H1 (cell line): ENCODE data around the gene PGD. TPM values are rescaled to one million over a fixed set of nuclear protein-coding genes. Genes with fewer than 3 reads are reported as not detected.

ENCODE experiments used
- CTCF ChIA-PET: fragments of 300-600 bp; sonication (Branson Sonifier 250); formaldehyde crosslinking; loops from one replicate; lab custom pipeline; 2021; ENCODE audit not compliant: partially characterized antibody; lab: Charles Lee
- POLR2A ChIA-PET: fragments of 300-600 bp; sonication (Branson Sonifier 250); formaldehyde crosslinking; loops from one replicate; lab custom pipeline; 2021; ENCODE audit warnings: inconsistent platforms; ENCODE audit not compliant: partially characterized antibody; lab: Charles Lee
- DNase-seq, 2 experiments: peaks; one replicate each; pipeline versions ENCODE4 v3.0.0 to v3.0.0-alpha.2; 2010 to 2022; ENCODE audit warnings: low spot score in 2 of 2, low read depth in 1 of 2, mixed read lengths in 1 of 2
- FAIRE-seq: peaks from 2 replicates; lab custom pipeline; 2011; peaks lifted over from hg19 to GRCh38; lab: Jason Lieb, UNC
- H2AFZ ChIP-seq: 2 replicates; pipeline ENCODE4 v1.8.1; 2012; ENCODE audit warnings: low read length, inconsistent platforms
- H2AK5ac ChIP-seq: 2 replicates; pipeline ENCODE4 v1.6.1; 2013; ENCODE audit warnings: low read depth, low read length
- H2BK120ac ChIP-seq: replicated peaks from 2 replicates; pipeline ENCODE3; 2013; ENCODE audit warnings: low read depth, low read length, inconsistent platforms
- H2BK12ac ChIP-seq: 2 replicates; pipeline ENCODE4 v1.6.1; 2013; ENCODE audit warnings: low read depth, low read length
- H2BK15ac ChIP-seq: 2 replicates; pipeline ENCODE4 v1.6.1; 2013; ENCODE audit warnings: low read length
- H2BK20ac ChIP-seq: 2 replicates; pipeline ENCODE4 v1.6.1; 2013; ENCODE audit warnings: low read length
- H2BK5ac ChIP-seq: 2 replicates; pipeline ENCODE4 v1.6.1; 2013; ENCODE audit warnings: low read depth, low read length
- H3K14ac ChIP-seq: 2 replicates; pipeline ENCODE4 v1.6.1; 2013; ENCODE audit warnings: inconsistent platforms; ENCODE audit not compliant: insufficient read length
- H3K18ac ChIP-seq: 2 replicates; pipeline ENCODE4 v1.6.1; 2013; ENCODE audit warnings: low read length; ENCODE audit errors: extremely low read depth
- H3K23ac ChIP-seq: 2 replicates; pipeline ENCODE4 v1.6.1; 2013; ENCODE audit warnings: inconsistent platforms; ENCODE audit not compliant: insufficient read length
- H3K23me2 ChIP-seq: 2 replicates; pipeline ENCODE4 v1.6.1; 2013; ENCODE audit warnings: low read depth, low read length
- H3K27ac ChIP-seq: 2 replicates; pipeline ENCODE4 v1.6.1; 2011; ENCODE audit warnings: low read depth, low read length, inconsistent platforms
- H3K27me3 ChIP-seq, 4 experiments: replicated peaks in 1 of 4; 1 replicate in 1 of 4; 2 replicates in 3 of 4; pipeline versions ENCODE4 v1.6.1 to v1.8.1; 2011 to 2013; ENCODE audit warnings: low read length in 3 of 4, mild to moderate bottlenecking in 3 of 4, inconsistent platforms in 2 of 4, mixed read lengths in 2 of 4, moderate library complexity in 1 of 4; ENCODE audit not compliant: control insufficient read depth in 3 of 4, insufficient read depth in 3 of 4; ENCODE audit errors: extremely low read depth in 1 of 4
- H3K36me3 ChIP-seq, 4 experiments: 2 replicates each; pipeline versions ENCODE4 v1.6.1 to v1.8.1; 2011 to 2013; ENCODE audit warnings: mild to moderate bottlenecking in 4 of 4, low read length in 3 of 4, moderate library complexity in 2 of 4, control low read depth in 1 of 4, inconsistent platforms in 1 of 4; ENCODE audit not compliant: insufficient read depth in 4 of 4, control insufficient read depth in 2 of 4
- H3K4ac ChIP-seq: replicated peaks from 2 replicates; pipeline ENCODE3; 2013; ENCODE audit warnings: low read length, low read depth, mixed read lengths, inconsistent platforms; ENCODE audit not compliant: insufficient read length
- H3K4me1 ChIP-seq, 4 experiments: replicated peaks in 1 of 4; 1 replicate in 1 of 4; 2 replicates in 3 of 4; pipeline versions ENCODE4 v1.6.1 to v1.8.1; 2011 to 2013; ENCODE audit warnings: low read length in 3 of 4, inconsistent platforms in 2 of 4, mixed read lengths in 1 of 4; ENCODE audit not compliant: insufficient read depth in 4 of 4, control insufficient read depth in 3 of 4
- H3K4me2 ChIP-seq, 2 experiments: 2 replicates each; pipeline versions ENCODE4 v1.6.1 to v1.8.1; 2011 to 2013; ENCODE audit warnings: low read depth in 2 of 2, low read length in 2 of 2, control low read depth in 1 of 2, inconsistent platforms in 1 of 2, mild to moderate bottlenecking in 1 of 2; ENCODE audit not compliant: insufficient read depth in 1 of 2
- H3K4me3 ChIP-seq, 4 experiments: fragments of 200-600, 300-600 bp in 1 of 4; sonication (generic), shearing (Covaris generic), sonication (Bioruptor Twin) in 1 of 4; 2 replicates each; pipeline versions ENCODE4 v1.5.1 to v1.8.1; 2011 to 2016; ENCODE audit warnings: low read length in 4 of 4, low read depth in 3 of 4, control low read depth in 2 of 4, inconsistent platforms in 2 of 4, mild to moderate bottlenecking in 2 of 4, mixed read lengths in 1 of 4, moderate library complexity in 1 of 4; ENCODE audit not compliant: insufficient read depth in 2 of 4; ENCODE audit errors: extremely low read depth in 1 of 4
- H3K56ac ChIP-seq: replicated peaks from 2 replicates; pipeline ENCODE3; 2013; ENCODE audit warnings: low read depth, mild to moderate bottlenecking, mixed read lengths, low read length, inconsistent platforms; ENCODE audit not compliant: insufficient read length
- H3K79me1 ChIP-seq: 2 replicates; pipeline ENCODE4 v1.6.1; 2013; ENCODE audit warnings: low read depth, low read length, control low read depth
- H3K79me2 ChIP-seq, 2 experiments: 2 replicates each; pipeline versions ENCODE4 v1.6.1 to v1.8.1; 2012 to 2013; ENCODE audit warnings: low read length in 2 of 2, mild to moderate bottlenecking in 2 of 2, inconsistent platforms in 1 of 2; ENCODE audit not compliant: insufficient read depth in 2 of 2, control insufficient read depth in 1 of 2
- H3K9ac ChIP-seq, 4 experiments: replicated peaks in 1 of 4; 1 replicate in 1 of 4; 2 replicates in 3 of 4; pipeline versions ENCODE4 v1.6.1 to v1.8.1; 2011 to 2013; ENCODE audit warnings: low read depth in 3 of 4, low read length in 3 of 4, control low read depth in 2 of 4, mild to moderate bottlenecking in 2 of 4, moderate library complexity in 2 of 4, inconsistent platforms in 1 of 4; ENCODE audit errors: extremely low read depth in 1 of 4
- H3K9me3 ChIP-seq, 2 experiments: 2 replicates each; pipeline versions ENCODE4 v1.6.1 to v1.8.1; 2012 to 2013; ENCODE audit warnings: mild to moderate bottlenecking in 2 of 2, moderate library complexity in 2 of 2, control low read depth in 1 of 2, inconsistent platforms in 1 of 2, low read depth in 1 of 2, low read length in 1 of 2, mixed read lengths in 1 of 2; ENCODE audit not compliant: insufficient read depth in 2 of 2
- H4K20me1 ChIP-seq, 2 experiments: replicated peaks in 1 of 2; 2 replicates each; pipeline versions ENCODE3 to v1.8.1; 2011 to 2013; ENCODE audit warnings: inconsistent platforms in 2 of 2, low read length in 2 of 2, mild to moderate bottlenecking in 1 of 2; ENCODE audit not compliant: insufficient read depth in 2 of 2, control insufficient read depth in 1 of 2
- H4K5ac ChIP-seq: 2 replicates; pipeline ENCODE4 v1.6.1; 2013; ENCODE audit warnings: low read length, low read depth, mixed read lengths, inconsistent platforms; ENCODE audit not compliant: insufficient read length
- H4K8ac ChIP-seq: 2 replicates; pipeline ENCODE4 v1.8.0; 2013; ENCODE audit warnings: mild to moderate bottlenecking, moderate library complexity, low read length, inconsistent platforms; ENCODE audit not compliant: insufficient read depth; ENCODE audit errors: extremely low read depth
- H4K91ac ChIP-seq: replicated peaks from 2 replicates; pipeline ENCODE3; 2013; ENCODE audit warnings: low read length, mixed read lengths, inconsistent platforms; ENCODE audit not compliant: insufficient read length
- KDM4A ChIP-seq: IDR thresholded peaks from one replicate; pipeline ENCODE4 v1.7.1; 2012; ENCODE audit warnings: low read depth, mild to moderate bottlenecking, moderate library complexity, low read length, inconsistent platforms; ENCODE audit not compliant: severe bottlenecking
- POLR2AphosphoS5 ChIP-seq: IDR thresholded peaks from 2 replicates; pipeline ENCODE4 v1.6.1; 2011; ENCODE audit warnings: low read depth, low read length
- RAD21 ChIP-seq, 2 experiments: IDR thresholded peaks in 1 of 2; conservative IDR thresholded peaks in 1 of 2; 2 replicates each; pipeline ENCODE4 v1.6.1; 2011; ENCODE audit warnings: low read depth in 2 of 2, low read length in 2 of 2, improper control_type of control experiment in 1 of 2, inconsistent platforms in 1 of 2, mild to moderate bottlenecking in 1 of 2, moderate library complexity in 1 of 2
- RNF2 ChIP-seq: fragments of 200-900, 300-1000 bp; sonication (generic); IDR thresholded peaks from 2 replicates; pipeline ENCODE4 v1.7.1; 2016; ENCODE audit warnings: borderline replicate concordance, low read depth, mild to moderate bottlenecking, antibody characterized with exemption, low read length; ENCODE audit not compliant: poor library complexity, severe bottlenecking; ENCODE audit errors: missing control alignments
- RXRA ChIP-seq: IDR thresholded peaks from 2 replicates; pipeline ENCODE4 v1.6.1; 2011; ENCODE audit warnings: low read depth, mild to moderate bottlenecking, low read length, moderate library complexity; ENCODE audit not compliant: insufficient read depth
- SP1 ChIP-seq: IDR thresholded peaks from 2 replicates; pipeline ENCODE4 v1.6.1; 2011; ENCODE audit warnings: low read depth, low read length
- TEAD4 ChIP-seq: IDR thresholded peaks from 2 replicates; pipeline ENCODE4 v1.6.1; 2012; ENCODE audit warnings: low read depth, low read length, inconsistent platforms, mixed read lengths
- WGBS, 2 experiments: shearing (Covaris generic) in 1 of 2; methylation state at CpG; one replicate each; pipeline versions ENCODE4 v1.1.6 to v1.1.7; 2013 to 2015; ENCODE audit warnings: low lambda C conversion rate in 2 of 2, mixed read lengths in 2 of 2, inconsistent platforms in 1 of 2, low coverage in 1 of 2, missing lambda C conversion rate in 1 of 2; ENCODE audit not compliant: insufficient replicate concordance in 2 of 2, insufficient coverage in 1 of 2, insufficient read length in 1 of 2; ENCODE audit errors: extremely low coverage in 1 of 2, missing lambda C conversion rate in 1 of 2; 5-methylcytosine and 5-hydroxymethylcytosine counted together
- polyA plus RNA-seq, 7 experiments: library from polyadenylated mRNA; depleted of rRNA in 3 of 7; stranded (reverse) in 5 of 7; unstranded in 2 of 7; fragments of >200 nt in 5 of 7; fragments of 200-250 nt in 2 of 7; gene quantifications; 1 replicate in 5 of 7; 2 replicates in 1 of 7; 4 replicates in 1 of 7; pipeline versions ENCODE4 v1.2.1 to v1.2.3, GENCODE V29; 2011 to 2013; ENCODE audit warnings: missing spikeins in 2 of 7, mixed read lengths in 2 of 7
- total RNA-seq: library from RNA; stranded (reverse); fragmentation: NEBNext Ultra II Directional; extraction: Animal tissue kit (Norgen Biotek cat#: 25700); gene quantifications from 2 replicates; pipeline ENCODE4 v1.2.1, GENCODE V29; 2021

The PGD gene
- total and polyA plus RNA-seq, 2 of the 8 experiments (the other 6 are each of a cell fraction or from before 2014, with no cell fraction given), result 191 to 331 TPM

GRCh38 chr1:10434590-10434989 is 35.7 kb downstream of the PGD start:
- H3K56ac ChIP-seq, result no peak overlapping the region
- DNase-seq, result no peak
- no peak for FAIRE-seq
- no peak overlapping the region for H2AFZ ChIP-seq
- no peaks in the 10 kb centered on the region for H3K9me3 ChIP-seq
- H3K4ac ChIP-seq, result no peak overlapping the region
- H4K5ac ChIP-seq, result no peak overlapping the region
- CTCF ChIA-PET, result interaction anchor here (1.3 to 10.9 kb wide), 3 partner anchors 28 to 73 kb away, joined by 4 to 132 read pairs (median 5); no protein-coding TSS in a partner anchor
- no peak overlapping the region for H2BK20ac ChIP-seq
- H3K9ac ChIP-seq, result no peak overlapping the region
- H2BK120ac ChIP-seq, result no peak overlapping the region
- H4K91ac ChIP-seq, result no peak overlapping the region
- POLR2A ChIA-PET, result interaction anchor here (0.8 to 1.7 kb wide), 5 partner anchors 10 to 37 kb away, joined by 3 to 8 read pairs (median 4); partner anchors contain the start of genes CORT and DFFA
- H3K23ac ChIP-seq, result no peak overlapping the region
- no peak overlapping the region for H2BK12ac ChIP-seq
- H3K79me2 ChIP-seq, result no peaks in the 10 kb centered on the region
- no peaks in the 10 kb centered on the region; the same call in 1 of the 2 replicates for H3K79me1 ChIP-seq
- H3K27ac ChIP-seq, result no peak overlapping the region
- H3K18ac ChIP-seq, result no peak overlapping the region
- 98% methylated on average over 5 of the region's 5 CpGs; no CpG with 5 or more reads in 1 of the 2 experiments for WGBS, 2 experiments
- H3K27me3 ChIP-seq, result no peaks in the 10 kb centered on the region
- no peak overlapping the region for H2AK5ac ChIP-seq
- no peak overlapping the region for H2BK15ac ChIP-seq
- peaks cover 9% of the 10 kb centered on the region for H3K23me2 ChIP-seq
- H2BK5ac ChIP-seq, result no peak overlapping the region
- no peak overlapping the region for H3K4me3 ChIP-seq
- H3K36me3 ChIP-seq, result no peaks in the 10 kb centered on the region
- no peak overlapping the region for H3K4me2 ChIP-seq
- no peaks in the 10 kb centered on the region for H4K20me1 ChIP-seq
- peaks cover 0 to 5% (median under 1%) of the 10 kb centered on the region in 4 experiments; a peak in 4 of 7 replicates for H3K4me1 ChIP-seq
- no peak overlapping the region for H4K8ac ChIP-seq
- no peak overlapping the region for H3K14ac ChIP-seq
- TF ChIP-seq TEAD4 (no peak), KDM4A (no peak), SP1 (no peak), RAD21 (IDR thresholded peaks at IDR 0.05 in 1 of 2, conservative IDR thresholded peaks at IDR 0.05 in 1 of 2; ENCODE audit: low read depth in 2 of 2, low read length in 2 of 2) (no peak), RNF2 (no peak), POLR2AphosphoS5 (no peak), RXRA (no peak)
